Endothelial cell of umbilical vein (primary cell): Measurements from ENCODE around the gene CAPN12. TPM values are rescaled to one million over a fixed set of nuclear protein-coding genes. Genes with fewer than 3 reads are reported as not detected.

Experiments used
- BruUV-seq: library from RNA; stranded (reverse); fragments of 400-500 nt; replicated peaks from 2 replicates; lab custom pipeline; 2021; lab: Mats Ljungman, UMichigan
- CTCF ChIA-PET: fragments of 300-600, 350-600 bp; sonication (Branson Sonifier 250); formaldehyde crosslinking; loops from one replicate; lab custom pipeline; 2021; ENCODE audit warnings: antibody characterized with exemption, inconsistent platforms; lab: Charles Lee
- POLR2A ChIA-PET: fragments of 300-600, 350-600 bp; sonication (Branson Sonifier 250); formaldehyde crosslinking; loops from one replicate; lab custom pipeline; 2021; ENCODE audit warnings: antibody characterized with exemption, inconsistent platforms; lab: Charles Lee
- DNase-seq: peaks from one replicate; pipeline ENCODE4 v3.0.0-alpha.2; 2011; ENCODE audit warnings: low read depth, low spot score
- FAIRE-seq: peaks from 2 replicates; lab custom pipeline; 2011; peaks lifted over from hg19 to GRCh38; lab: Jason Lieb, UNC
- H2AFZ ChIP-seq: 2 replicates; pipeline ENCODE4 v1.6.0; 2012; ENCODE audit warnings: low read depth, low read length, control low read depth, inconsistent platforms
- H3K27ac ChIP-seq: 2 replicates; pipeline ENCODE4 v1.5.1; 2011; ENCODE audit warnings: low read depth, mild to moderate bottlenecking, control low read depth, low read length, moderate library complexity; ENCODE audit not compliant: insufficient read depth
- H3K27me3 ChIP-seq, 2 experiments: 2 replicates each; pipeline versions ENCODE4 v1.6.0 to v1.6.1; 2011; ENCODE audit warnings: low read length in 2 of 2, mixed read lengths in 1 of 2; ENCODE audit not compliant: control insufficient read depth in 2 of 2, insufficient read depth in 2 of 2
- H3K36me3 ChIP-seq, 2 experiments: 2 replicates in 1 of 2; 3 replicates in 1 of 2; pipeline ENCODE4 v1.5.1; 2011; ENCODE audit warnings: low read length in 2 of 2, mild to moderate bottlenecking in 1 of 2, moderate library complexity in 1 of 2; ENCODE audit not compliant: control insufficient read depth in 2 of 2, insufficient read depth in 2 of 2; ENCODE audit errors: extremely low read depth in 1 of 2
- H3K4me1 ChIP-seq: 3 replicates; pipeline ENCODE4 v1.5.1; 2011; ENCODE audit warnings: mild to moderate bottlenecking, low read length; ENCODE audit not compliant: control insufficient read depth, insufficient read depth; ENCODE audit errors: extremely low read depth
- H3K4me2 ChIP-seq: 2 replicates; pipeline ENCODE4 v1.6.1; 2011; ENCODE audit warnings: low read length, control low read depth, mixed read lengths; ENCODE audit not compliant: insufficient read depth
- H3K4me3 ChIP-seq, 3 experiments: fragments of 200-600 bp in 1 of 3; sonication (generic), shearing (Covaris generic) in 1 of 3; replicated peaks in 1 of 3; 2 replicates each; pipeline ENCODE4 v1.5.1; 2011 to 2016; ENCODE audit warnings: control low read depth in 3 of 3, low read length in 3 of 3, mild to moderate bottlenecking in 2 of 3, inconsistent platforms in 1 of 3, low read depth in 1 of 3, moderate library complexity in 1 of 3; ENCODE audit not compliant: insufficient read depth in 1 of 3
- H3K79me2 ChIP-seq: 2 replicates; pipeline ENCODE4 v1.6.0; 2012; ENCODE audit warnings: low read length, inconsistent platforms; ENCODE audit not compliant: control insufficient read depth, insufficient read depth
- H3K9ac ChIP-seq: replicated peaks from 2 replicates; pipeline ENCODE3; 2011; ENCODE audit warnings: low read length, control low read depth; ENCODE audit not compliant: insufficient read depth; ENCODE audit errors: extremely low read depth
- H3K9me1 ChIP-seq: replicated peaks from 3 replicates; pipeline ENCODE4 v1.6.0; 2011; ENCODE audit warnings: mild to moderate bottlenecking, low read length; ENCODE audit not compliant: control insufficient read depth, insufficient read depth; ENCODE audit errors: extremely low read depth
- H3K9me3 ChIP-seq: replicated peaks from 2 replicates; pipeline ENCODE4 v1.5.1; 2012; ENCODE audit warnings: low read length, inconsistent platforms; ENCODE audit not compliant: control insufficient read depth, insufficient read depth
- H4K20me1 ChIP-seq: replicated peaks from 2 replicates; pipeline ENCODE3; 2011; ENCODE audit warnings: mild to moderate bottlenecking, low read length; ENCODE audit not compliant: control insufficient read depth, insufficient read depth; ENCODE audit errors: extremely low read depth
- EZH2 ChIP-seq: IDR thresholded peaks from 2 replicates; pipeline ENCODE4 v1.6.1; 2012; ENCODE audit warnings: borderline replicate concordance, low read depth, mild to moderate bottlenecking, moderate library complexity, low read length, inconsistent platforms; ENCODE audit not compliant: severe bottlenecking
- FOS ChIP-seq: IDR thresholded peaks from 2 replicates; pipeline ENCODE4 v1.6.1; 2011; ENCODE audit warnings: mild to moderate bottlenecking, low read length, moderate library complexity, borderline replicate concordance; ENCODE audit not compliant: insufficient read depth
- GATA2 ChIP-seq: IDR thresholded peaks from 2 replicates; pipeline ENCODE4 v1.7.0; 2011; ENCODE audit warnings: low read depth, mild to moderate bottlenecking, moderate library complexity, mixed read lengths, low read length; ENCODE audit not compliant: insufficient read length, insufficient read depth
- JUN ChIP-seq: IDR thresholded peaks from 2 replicates; pipeline ENCODE4 v1.6.1; 2011; ENCODE audit warnings: borderline replicate concordance, low read depth; ENCODE audit not compliant: insufficient read length, insufficient read depth
- MAX ChIP-seq: IDR thresholded peaks from 2 replicates; pipeline ENCODE4 v1.6.1; 2011; ENCODE audit not compliant: insufficient read depth, insufficient read length
- MYC ChIP-seq: IDR thresholded peaks from one replicate; pipeline ENCODE4 v1.6.1; 2011; ENCODE audit warnings: mild to moderate bottlenecking, low read depth, low read length
- POLR2A ChIP-seq: IDR thresholded peaks from 2 replicates; pipeline ENCODE4 v1.6.1; 2012; ENCODE audit warnings: low read depth, mild to moderate bottlenecking, control low read depth, low read length
- POLR2AphosphoS5 ChIP-seq: IDR thresholded peaks from 2 replicates; pipeline ENCODE4 v1.6.1; 2012; ENCODE audit warnings: low read depth, mild to moderate bottlenecking, control low read depth, low read length, moderate library complexity; ENCODE audit not compliant: insufficient read depth
- dilution Hi-C: fragments of 300-500 bp; cut with MboI; formaldehyde crosslinking; loops from one replicate; pipeline ENCODE4 v1.15.0; 2019; ENCODE audit warnings: low sequenced_read_pairs; ENCODE audit not compliant: extremely low pct_ligation_motif_present
- intact Hi-C: fragments of 100-400 bp; cut with micrococcal nuclease; formaldehyde crosslinking; loops from one replicate; pipeline ENCODE4 v1.10.0; 2022
- polyA plus RNA-seq, 4 experiments: library from polyadenylated mRNA; depleted of rRNA in 3 of 4; stranded (reverse) in 3 of 4; unstranded in 1 of 4; fragments of >200 nt; gene quantifications; 2 replicates each; pipeline versions ENCODE4 v1.2.1 to v1.2.3, GENCODE V29; 2011 to 2012; ENCODE audit warnings: missing spikeins in 1 of 4
- total RNA-seq: library from RNA; stranded (reverse); gene quantifications from 2 replicates; pipeline ENCODE4 v1.2.3, GENCODE V29; 2021

The CAPN12 gene
- total and polyA plus RNA-seq, 2 donors (not counting 3 experiments of a cell fraction or from before 2014, with no cell fraction given) = 0.35 TPM; not detected in 1

DNA sequence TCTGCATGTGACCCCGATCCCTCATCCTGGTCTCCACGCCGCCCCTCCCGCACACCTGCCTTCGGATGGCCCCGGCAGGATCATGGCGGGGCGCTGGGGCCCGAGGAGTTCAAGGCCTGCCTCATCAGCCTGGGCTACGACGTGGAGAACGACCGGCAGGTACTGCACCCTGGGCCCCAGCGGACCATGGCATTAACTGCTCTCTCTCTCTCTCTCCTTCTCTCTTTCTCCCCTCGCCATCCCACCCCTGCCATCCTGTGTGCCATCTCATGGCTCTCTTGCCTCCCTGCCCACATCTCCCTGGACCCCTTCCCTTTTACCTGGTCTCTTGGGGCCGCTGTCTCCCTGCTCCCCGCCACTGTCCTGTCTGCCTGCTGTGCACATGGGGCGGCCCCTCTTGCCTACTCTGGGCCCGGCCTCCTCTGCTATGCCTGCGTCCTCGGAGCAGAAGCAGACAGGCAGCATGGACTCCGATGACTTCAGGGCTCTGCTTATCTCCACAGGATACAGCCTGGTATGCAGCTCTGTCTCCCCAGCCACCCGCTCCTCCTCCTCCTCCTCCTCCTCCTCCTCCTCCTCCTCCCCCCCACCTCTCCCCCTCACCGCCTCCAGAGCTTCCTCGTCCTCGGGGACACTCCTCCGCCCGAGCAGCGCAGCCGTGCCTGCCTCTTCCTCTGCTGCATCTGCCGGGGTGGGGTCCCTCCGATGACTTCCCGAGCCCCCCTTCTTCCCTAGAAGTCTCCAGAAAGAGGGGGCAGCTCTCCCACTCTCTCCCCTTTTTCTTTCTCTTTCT is 16.2 kb downstream of the CAPN12 start:
- FAIRE-seq = no peak
- Histone ChIP-seq H3K9ac (no peak overlapping the region), H3K36me3 (peaks cover 20 to 61% of the 10 kb centered on the region in 2 experiments)

DNA sequence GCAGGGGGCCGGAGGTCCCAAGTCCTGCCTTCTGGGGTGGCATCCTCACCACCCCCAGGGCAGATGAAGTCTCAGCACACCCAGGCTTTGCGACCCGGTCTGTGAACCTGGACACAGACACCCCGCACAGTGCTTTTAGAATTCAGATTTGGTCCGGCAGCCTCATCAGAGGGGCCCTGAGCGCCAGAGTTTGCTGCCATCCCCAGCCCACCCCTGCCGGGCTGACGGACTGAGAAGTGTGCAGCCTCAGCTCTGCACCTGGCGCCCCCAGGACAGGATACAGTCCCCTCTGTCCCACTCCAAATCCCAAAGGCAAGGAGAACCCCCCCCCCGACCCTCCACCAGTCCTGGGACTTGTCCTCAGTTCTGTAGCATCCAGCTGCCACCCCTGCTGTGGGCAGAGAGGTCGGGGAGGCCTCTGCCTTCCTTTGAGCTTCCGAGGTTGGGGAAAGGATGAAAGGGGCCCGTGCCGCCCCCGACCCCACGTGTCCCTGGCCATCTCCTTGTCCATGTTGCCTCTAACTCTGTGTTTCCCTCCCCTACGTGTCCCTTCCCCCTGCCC is 16.9 kb downstream of the CAPN12 start:
- Histone ChIP-seq H3K4me3 (no peak overlapping the region), H3K4me2 (no peak overlapping the region), H3K27me3 (no peaks in the 10 kb centered on the region), H3K4me1 (no peaks in the 10 kb centered on the region), H3K79me2 (no peaks in the 10 kb centered on the region), H3K9me1 (no peaks in the 10 kb centered on the region), H3K27ac (no peak overlapping the region), H3K36me3 (peaks cover 20 to 66% of the 10 kb centered on the region in 2 experiments), H3K9ac (no peak overlapping the region), H4K20me1 (no peaks in the 10 kb centered on the region), H3K9me3 (no peaks in the 10 kb centered on the region), H2AFZ (no peak overlapping the region)
- dilution Hi-C loops = no loop called here
- intact Hi-C loops = no loop called here
- ChIA-PET CTCF (no interaction called here), POLR2A (no interaction called here)
- BruUV-seq = no TSS peak
- FAIRE-seq = no peak
- DNase-seq = no peak
- TF ChIP-seq MYC (no peak), GATA2 (no peak), POLR2A (no peak), JUN (no peak), POLR2AphosphoS5 (no peak)

More for the DNA sequence above, 16.2 kb downstream of the CAPN12 start:
- TF ChIP-seq MAX (no peak), FOS (no peak), EZH2 (no peak), GATA2 (no peak)
- no peak overlapping the region for H3K4me3 ChIP-seq
- BruUV-seq = no TSS peak
- H3K4me2 ChIP-seq = no peak overlapping the region
- H3K27ac ChIP-seq = no peak overlapping the region
- H3K27me3 ChIP-seq = no peaks in the 10 kb centered on the region
- dilution Hi-C loops (no loop called here), intact Hi-C loops (no loop called here)
- no peaks in the 10 kb centered on the region for H3K9me3 ChIP-seq
- no peak overlapping the region for H2AFZ ChIP-seq
- no peaks in the 10 kb centered on the region for H3K79me2 ChIP-seq
- CTCF ChIA-PET = interaction anchor here (0.6 to 1.4 kb wide), 2 partner anchors 160 to 186 kb away, joined by 3 read pairs; no protein-coding TSS in a partner anchor
- POLR2A ChIA-PET = no interaction called here
- no peak for DNase-seq
- H4K20me1 ChIP-seq = no peaks in the 10 kb centered on the region
- no peaks in the 10 kb centered on the region for H3K4me1 ChIP-seq
- no peaks in the 10 kb centered on the region for H3K9me1 ChIP-seq
